HG02852 (cell line): ENCODE results near the gene MRNIP.

Source experiments
- ATAC-seq: cut with Tn5 transposase; IDR thresholded peaks from one replicate; pipeline ENCODE4 v1.9.1; 2021; ENCODE audit warnings: mild to moderate bottlenecking, moderate library complexity; ENCODE audit not compliant: unreplicated experiment

Gene MRNIP

DNA sequence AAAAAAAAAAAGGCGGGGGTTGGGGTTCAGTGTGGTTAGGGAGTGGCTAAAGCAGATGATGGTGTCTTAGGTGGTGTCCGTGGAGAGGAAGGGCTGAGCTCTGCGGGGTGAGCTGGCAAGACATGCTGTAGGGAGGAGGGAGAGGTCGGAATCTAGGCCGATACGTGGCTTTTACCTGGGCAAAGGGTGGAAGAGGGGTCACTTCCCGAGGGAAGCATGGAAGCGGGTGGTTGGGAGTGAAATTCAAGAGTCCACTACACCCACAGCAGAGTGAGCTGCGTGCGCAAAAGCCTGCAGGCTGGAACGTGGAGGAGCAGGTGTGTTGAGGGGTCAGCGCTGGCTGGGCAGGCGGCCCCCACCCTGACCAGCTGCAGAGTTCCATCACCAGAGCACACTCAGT lies 31.3 kb upstream of the MRNIP start:
- no peak for ATAC-seq

DNA sequence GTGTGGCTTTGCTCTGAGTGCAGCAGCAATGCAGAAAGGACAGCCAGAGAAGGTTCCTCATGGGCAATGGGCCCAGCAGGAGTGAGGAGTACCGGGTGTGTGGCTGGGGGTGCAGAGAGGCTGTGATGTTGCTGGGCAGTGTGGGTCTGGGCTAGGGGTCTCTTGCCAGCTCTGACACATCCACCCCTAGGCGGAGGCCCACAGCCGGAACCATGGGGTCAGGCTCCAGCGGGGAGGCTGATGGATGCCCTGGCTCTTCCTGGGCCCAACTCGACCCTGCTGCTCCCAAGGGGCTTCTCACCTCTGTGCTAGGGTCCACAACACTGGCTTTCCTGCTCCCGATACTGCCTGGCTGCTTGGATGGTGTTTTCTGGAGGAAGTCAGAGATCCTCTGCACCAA lies 29.2 kb upstream of the MRNIP start:
- ATAC-seq: no peak

DNA sequence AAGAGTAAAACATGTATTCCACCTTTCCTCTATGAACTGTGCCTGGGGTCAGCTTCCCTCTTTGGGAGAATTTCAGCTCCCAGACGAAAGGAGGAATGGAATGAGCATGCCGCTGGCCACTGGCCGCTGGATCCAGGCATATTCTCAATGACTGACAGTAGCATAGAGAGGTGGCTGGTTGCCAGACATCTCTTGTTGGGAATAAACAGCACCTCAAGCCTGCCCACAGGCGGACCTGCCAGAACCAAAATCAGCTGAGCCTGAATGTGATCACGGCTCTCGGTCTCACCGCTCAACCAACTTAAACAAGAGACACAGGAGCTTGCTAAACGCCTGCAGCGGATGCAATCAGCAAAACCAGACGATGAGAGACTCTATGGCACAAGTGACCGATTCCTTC lies 28.5 kb upstream of the MRNIP start:
- no peak for ATAC-seq

DNA sequence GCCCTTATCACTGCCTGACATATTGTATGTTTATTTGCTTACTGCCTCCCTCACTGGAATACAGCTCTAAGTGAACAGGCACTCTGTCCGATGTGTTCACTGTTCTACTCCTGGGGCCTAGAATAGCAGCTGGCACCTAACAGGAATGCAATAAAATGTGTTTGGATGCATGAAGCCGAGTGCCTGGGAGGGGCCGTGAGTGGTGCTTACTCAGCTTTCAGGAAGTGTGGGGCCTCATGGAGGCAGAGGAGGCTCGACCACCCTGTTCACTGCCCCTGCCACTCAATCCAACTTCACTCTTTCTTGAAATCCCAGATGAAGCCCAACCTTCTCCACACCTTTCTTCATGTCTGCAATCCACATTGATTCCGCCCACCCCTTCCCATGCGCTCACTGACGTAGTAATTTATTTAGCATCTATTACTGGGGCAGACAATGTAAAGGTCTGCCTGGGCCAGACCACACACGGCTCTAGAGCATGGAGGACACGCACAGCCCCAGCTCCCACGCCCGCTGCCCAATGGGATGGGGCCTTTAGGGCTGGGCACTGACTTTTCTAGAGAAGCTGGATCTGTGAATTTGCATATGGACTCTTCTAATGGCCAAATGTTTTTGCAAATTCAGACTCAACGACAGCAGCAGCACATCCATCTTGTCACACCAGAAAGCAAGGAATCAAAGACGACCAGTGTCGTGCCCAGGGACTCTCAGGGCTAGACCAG lies 27.7 kb upstream of the MRNIP start:
- ATAC-seq: no peak

GRCh38 chr5:179885491-179886090 lies 27.0 kb upstream of the MRNIP start:
- ATAC-seq: no peak

DNA sequence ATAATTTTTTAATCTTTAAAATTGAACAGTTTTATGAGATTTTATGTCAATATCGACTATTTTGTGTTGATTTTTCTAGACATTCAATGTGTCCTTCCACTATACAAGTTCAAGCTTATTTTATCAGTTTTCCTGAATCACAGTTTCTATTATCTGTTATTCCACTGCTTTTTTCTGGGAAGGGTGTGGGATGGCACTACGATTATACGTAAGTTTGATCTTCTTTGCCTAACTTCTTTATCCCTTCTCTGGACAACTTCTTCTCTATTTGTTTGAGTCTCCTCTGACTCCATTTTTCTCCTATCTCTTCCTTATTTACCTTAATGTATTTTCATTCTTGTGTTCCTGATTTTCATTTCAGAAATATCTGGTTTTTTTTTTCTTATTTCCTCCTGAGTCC lies 24.5 kb upstream of the MRNIP start:
- ATAC-seq: no peak

DNA sequence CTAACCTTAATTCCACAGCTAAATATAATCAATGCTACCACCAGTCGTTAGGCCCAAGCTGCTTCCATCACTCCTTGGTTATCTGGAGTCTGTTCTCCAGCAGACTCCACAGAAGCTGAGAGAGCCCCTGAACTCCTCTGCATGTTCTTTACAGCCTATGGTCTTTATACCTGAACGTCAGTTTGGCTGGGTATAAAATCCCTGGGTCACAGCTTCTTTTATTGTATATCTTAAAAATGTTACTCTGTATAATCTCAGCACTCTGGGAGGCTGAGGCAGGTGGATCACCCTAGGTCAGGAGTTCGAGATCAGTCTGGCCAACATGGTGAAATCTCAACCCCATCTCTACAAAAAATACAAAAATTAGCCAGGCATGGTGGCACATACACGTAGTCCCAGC lies 23.7 kb upstream of the MRNIP start:
- no peak for ATAC-seq

DNA sequence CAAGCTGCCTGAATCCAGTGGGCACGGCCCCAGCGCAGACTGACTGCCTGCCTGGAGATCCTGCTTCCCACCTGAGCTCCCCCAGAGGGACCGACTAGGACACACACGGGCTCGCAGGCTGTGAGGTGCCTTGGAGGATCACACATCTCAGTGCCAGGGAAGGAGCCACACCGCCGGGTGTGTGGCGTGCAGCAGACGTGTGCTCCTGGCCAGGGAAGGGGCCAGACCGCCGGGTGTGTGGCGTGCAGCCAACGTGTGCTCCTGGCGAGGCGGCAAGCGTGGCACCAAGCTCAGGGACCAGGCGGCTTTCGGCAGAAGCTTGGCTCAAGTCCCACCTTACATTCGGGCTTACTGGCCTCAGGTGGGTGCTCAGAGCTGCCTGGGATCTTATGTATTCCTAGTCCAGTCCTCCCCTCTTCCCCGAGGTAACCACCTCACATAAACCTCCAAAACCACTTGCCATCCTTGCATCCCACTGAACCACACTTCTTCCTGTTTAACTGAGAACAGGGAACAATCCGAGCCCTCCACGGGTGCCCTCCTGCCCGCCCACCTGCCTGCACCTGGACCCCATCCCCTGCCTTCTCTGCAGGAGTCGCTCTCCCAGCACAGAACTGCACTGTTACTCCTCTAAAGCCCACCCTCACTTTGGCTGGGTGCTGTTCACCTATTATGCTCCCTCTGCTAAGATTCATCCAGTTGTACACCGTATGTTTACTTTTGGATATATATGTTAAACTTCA lies 22.4 kb upstream of the MRNIP start:
- ATAC-seq: no peak

- ATAC-seq: no peak
These were observed 21.5 kb upstream of the MRNIP start for GRCh38 chr5:179880066-179880650.

DNA sequence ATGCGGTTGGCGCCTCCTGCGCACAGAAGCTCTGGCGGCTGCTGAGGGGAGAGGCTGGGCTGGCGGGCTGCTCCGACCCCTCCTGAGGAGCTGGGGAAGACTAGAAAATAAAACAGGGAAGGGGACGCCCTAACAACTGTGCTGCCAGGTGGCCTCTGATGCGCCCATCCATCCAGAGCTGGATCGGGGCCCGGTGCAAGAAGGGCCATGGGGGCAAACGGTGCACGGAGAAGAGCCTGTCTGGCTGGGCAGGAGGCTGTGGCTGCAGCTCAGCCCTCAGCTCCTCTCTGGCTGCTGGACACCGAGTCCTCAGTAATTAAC lies 21.0 kb upstream of the MRNIP start:
- ATAC-seq: no peak

DNA sequence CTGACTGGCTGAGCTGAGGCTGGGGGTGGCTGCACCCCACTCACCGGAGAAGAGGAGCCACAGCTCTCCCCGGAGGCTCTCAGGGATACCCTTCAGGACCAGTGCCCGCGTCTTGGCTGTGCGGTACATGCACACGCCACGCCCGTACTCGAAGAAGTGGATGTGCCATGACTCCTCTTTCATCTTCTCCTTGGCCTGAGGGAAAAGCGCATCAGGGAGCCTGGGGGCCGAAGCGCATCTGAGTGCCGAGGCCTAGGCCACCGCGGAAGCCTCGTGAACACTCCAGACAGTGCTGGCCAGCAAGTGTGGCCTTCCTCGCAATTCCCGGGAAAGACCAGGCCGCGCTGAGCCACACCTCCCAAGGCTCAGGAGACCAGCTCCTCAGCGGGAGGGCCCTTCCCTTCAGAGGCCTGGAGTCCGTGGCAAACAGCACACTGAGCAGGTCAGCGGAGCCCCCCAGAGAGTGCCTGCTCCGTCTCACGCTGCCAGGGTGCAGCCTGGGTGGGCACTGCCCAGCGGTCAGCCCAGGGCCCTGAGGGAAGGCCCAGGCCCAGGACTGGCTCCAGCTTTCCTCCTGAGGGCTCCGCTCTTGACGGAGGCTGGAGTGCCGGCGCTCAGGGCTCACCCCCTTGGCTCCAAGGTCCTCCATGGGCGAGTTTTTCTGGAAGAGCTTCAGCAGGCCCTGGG lies 20.5 kb upstream of the MRNIP start:
- ATAC-seq: no peak

GRCh38 chr5:179878222-179879002 lies 19.8 kb upstream of the MRNIP start:
- no peak for ATAC-seq

GRCh38 chr5:179876610-179876952 lies 18.0 kb upstream of the MRNIP start:
- no peak for ATAC-seq

DNA sequence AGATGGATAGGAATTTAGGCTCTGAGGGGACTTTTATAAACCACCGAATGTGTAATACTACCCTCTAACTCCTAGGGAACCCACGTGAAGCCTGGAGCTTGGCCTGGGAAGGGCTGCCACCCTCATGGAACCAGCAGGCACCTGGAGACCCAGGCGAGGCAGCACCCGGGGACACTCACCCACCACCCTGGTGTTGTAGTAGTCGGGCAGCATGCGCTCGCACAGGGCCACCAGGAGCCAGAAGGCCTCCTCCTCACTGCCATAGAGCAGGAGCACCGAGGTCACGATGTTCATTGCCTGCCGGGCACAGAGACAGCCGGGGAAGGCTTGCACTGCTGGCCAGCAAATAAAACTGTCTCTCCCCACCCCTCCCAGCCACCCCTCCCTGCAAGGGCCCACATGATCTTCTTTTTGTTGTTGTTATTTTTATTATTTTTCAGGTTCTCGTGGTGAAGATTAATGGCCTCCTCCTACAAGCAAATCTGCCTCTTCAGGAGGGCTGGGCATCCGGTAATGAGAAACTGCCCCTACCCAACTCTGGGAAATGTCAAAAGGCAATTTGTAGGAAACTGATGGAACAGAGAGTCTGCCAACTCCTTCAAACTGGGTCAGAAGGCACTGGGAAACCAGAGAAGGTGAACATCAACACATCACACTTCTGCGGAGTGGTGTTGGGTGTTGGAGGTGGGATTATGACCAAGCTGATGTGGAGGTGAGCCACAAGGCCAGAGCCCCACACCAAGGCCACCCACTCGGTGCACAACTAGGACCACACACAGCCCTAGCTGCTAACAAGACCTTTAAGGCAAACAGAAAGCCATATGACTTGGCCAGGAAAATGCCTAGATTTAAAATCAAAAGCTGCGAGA lies 17.4 kb upstream of the MRNIP start:
- no peak for ATAC-seq

DNA sequence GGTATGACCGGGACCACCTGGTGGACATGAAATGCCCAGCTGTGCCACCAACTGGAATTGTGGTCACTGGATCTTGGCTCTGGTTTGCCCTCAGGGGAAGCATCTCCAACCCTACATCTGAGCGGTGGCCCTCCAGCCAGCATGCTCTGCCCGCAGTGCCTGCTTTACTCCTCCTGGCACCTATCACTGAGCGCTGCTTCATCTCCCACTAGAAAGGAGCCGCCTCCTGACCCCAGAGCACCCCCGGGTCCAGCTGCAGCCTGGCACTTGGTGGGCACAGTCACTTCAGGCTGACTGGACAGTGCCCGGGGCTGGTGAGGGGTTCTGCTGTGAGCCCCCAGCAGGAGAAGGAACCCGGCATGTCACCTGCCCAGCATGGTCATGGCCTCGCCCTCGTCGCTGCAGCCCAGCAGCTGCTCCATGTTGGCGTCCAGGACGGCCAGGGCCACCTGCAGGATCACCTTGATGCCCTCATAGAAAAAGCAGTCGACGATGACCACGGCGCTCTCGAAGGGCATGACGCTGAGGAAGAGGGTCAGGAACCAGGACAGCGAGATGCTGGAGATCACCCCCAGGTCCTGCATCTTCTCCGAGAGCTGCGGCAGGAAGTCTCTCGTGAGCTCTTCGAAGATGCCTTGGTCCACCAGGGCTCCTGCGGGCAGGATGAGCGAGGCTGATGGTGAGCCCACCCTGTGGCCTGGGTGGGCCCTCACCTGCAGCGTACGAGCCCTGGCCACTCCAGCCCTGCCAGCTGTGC lies 16.1 kb upstream of the MRNIP start:
- ATAC-seq: no peak

DNA sequence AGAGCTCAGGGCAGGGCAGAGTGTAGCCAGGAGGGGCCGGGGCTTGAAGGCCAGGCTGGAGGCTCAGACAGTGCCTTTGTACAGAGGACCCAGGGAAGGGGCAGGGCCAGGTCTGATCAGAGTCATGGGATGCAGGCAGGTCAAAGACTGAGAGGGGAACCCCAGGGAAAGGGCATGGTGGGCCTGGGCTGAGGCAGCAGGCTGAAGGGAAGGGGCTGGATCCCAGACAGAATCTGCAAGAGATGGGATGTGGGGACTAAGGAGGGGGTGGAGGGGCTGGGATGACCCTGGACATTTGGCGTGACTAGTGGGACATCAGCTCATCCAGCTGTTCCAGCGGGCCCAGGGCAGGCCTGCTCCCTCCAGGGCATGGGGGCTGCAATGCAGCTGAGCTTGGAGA lies 15.5 kb upstream of the MRNIP start:
- no peak for ATAC-seq

DNA sequence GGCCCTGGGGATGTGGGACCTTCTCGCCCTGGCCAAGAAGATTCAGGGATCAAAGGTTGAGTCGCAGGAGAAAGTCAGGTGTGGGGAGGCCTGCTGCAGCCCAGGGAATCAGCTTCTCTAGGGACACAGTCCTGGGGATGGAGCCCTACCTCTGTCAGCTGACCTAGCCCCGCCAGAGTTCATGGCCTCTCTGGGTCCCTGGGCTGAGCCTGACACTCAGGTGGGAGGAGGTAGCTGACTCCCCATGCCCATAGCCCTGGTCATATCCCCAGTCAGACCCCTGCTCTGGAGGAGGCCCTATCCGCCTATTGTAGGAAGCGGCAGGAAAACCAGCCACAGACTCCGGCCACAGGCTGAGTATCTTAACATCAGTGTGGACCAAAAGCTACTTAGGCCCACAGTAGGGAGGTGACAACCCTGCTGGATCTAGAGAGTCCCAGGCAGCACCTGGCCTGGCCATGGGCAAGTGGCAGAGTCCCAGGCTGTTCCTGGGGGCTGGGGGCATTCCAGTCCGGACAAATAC lies 15.0 kb upstream of the MRNIP start:
- no peak for ATAC-seq

GRCh38 chr5:179872828-179873575 lies 14.4 kb upstream of the MRNIP start:
- ATAC-seq: no peak
